NB4 (cell line): ENCODE results near the gene L2HGDH.

Experiments
- DNase-seq: peaks from one replicate; pipeline ENCODE4 v3.0.0; 2010; ENCODE audit warnings: low read depth
- H3K4me3 ChIP-seq: one replicate; pipeline ENCODE4 v1.5.1; 2011; ENCODE audit warnings: mild to moderate bottlenecking, low read depth, low read length, moderate library complexity
- MYC ChIP-seq: IDR thresholded peaks from 2 replicates; pipeline ENCODE4 v1.6.1; 2011; ENCODE audit warnings: low read depth, low read length
- POLR2A ChIP-seq: IDR thresholded peaks from 2 replicates; pipeline ENCODE4 v1.6.1; 2011; ENCODE audit warnings: mild to moderate bottlenecking; ENCODE audit not compliant: insufficient read length; ENCODE audit errors: extremely low read depth
- TF ChIP-seq, protein P1 (sequence below): IDR thresholded peaks from 2 replicates; pipeline ENCODE4 v1.6.1; 2011; ENCODE audit warnings: low read depth, low read length
- TF ChIP-seq, protein P2 (sequence below): IDR thresholded peaks from one replicate; pipeline ENCODE4 v1.5.1; 2012; ENCODE audit warnings: low read depth, low read length

The L2HGDH gene

DNA sequence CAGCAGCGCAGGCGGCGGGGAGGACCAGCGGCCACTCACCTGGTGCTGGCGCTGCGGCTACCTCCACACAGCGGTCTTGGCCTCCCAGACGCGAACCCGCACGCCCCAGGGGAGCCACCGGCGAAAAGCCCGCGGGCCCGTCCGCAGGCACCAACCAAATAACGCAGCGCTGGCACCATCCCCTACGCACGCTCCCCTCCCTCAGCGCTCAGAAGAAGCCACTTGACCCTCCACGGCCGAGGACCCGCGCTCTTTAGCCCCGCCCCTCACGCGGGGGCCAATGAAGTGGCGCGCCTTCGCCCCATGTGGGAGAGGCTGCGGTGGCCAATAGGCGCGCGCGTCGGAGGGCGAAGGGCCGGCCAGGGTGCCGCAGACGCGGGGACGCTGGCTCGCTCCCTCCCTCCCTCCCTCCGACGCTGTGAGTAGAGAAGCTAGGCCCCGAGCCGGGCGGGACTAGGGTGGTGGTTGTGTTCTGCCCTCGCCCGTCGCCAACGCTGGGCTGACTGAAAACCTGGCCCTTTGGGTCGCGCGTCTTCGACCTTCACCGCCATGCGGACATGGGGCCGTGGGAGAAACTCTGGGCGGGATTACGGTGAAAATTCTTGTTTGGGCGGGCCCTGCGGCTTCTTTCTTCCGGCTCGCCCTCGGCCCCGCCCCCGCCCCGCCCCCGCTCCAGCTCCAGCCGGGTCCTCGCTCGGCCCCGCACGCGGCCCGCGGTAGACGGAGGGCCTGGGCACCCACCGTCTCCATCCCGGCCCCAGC, at the start of gene L2HGDH, which contains the start of gene DMAC2L:
L2HGDH (minus strand) TSS at position 258 of the 762 bp plus-strand sequence; CDS start at position 179, 79 bp downstream.
DMAC2L (plus strand) TSS at position 353 of the 762 bp plus-strand sequence. CDS start 9,164 bp downstream, outside the sequence.
- DNase-seq, result peak; percentile 97
- TF ChIP-seq, protein P1, sequence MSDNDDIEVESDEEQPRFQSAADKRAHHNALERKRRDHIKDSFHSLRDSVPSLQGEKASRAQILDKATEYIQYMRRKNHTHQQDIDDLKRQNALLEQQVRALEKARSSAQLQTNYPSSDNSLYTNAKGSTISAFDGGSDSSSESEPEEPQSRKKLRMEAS, result peak; percentile 64
- TF ChIP-seq, protein P2, sequence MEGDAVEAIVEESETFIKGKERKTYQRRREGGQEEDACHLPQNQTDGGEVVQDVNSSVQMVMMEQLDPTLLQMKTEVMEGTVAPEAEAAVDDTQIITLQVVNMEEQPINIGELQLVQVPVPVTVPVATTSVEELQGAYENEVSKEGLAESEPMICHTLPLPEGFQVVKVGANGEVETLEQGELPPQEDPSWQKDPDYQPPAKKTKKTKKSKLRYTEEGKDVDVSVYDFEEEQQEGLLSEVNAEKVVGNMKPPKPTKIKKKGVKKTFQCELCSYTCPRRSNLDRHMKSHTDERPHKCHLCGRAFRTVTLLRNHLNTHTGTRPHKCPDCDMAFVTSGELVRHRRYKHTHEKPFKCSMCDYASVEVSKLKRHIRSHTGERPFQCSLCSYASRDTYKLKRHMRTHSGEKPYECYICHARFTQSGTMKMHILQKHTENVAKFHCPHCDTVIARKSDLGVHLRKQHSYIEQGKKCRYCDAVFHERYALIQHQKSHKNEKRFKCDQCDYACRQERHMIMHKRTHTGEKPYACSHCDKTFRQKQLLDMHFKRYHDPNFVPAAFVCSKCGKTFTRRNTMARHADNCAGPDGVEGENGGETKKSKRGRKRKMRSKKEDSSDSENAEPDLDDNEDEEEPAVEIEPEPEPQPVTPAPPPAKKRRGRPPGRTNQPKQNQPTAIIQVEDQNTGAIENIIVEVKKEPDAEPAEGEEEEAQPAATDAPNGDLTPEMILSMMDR, result no peak
- TF ChIP-seq MYC (peak; percentile 79), POLR2A (peak; percentile 74)
- peak within 1 kb of the TSS; percentile 96 for H3K4me3 ChIP-seq

DNA sequence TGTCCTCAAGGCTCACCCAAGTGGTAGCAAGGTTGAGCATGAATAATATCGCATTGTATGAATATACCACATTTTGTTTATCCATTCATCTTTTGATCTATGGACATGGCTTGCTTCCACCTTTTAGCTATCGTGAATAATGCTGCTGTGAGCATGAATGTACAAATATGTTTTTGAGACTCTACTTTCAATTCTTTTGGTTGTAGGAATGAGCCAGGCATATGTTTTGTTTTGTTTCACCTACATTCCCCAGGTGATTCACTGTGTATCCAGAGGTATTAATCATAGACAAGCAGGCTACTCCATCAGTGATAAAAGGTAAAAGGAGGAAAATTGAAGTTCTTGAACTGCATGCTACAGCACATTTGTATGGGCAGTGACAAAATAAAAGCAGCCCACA, 48.8 kb upstream of the L2HGDH start:
- H3K4me3 ChIP-seq, result no peak overlapping the region
- no peak for TF ChIP-seq POLR2A
- TF ChIP-seq, protein P1, result no peak
- TF ChIP-seq, protein P2, result no peak
- no peak for TF ChIP-seq MYC

GRCh38 chr14:50360093-50360492, 48.1 kb upstream of the L2HGDH start:
- H3K4me3 ChIP-seq, result no peak overlapping the region
- DNase-seq, result no peak
- no peak for TF ChIP-seq MYC
- TF ChIP-seq, protein P2, result no peak

More for the DNA sequence above, 48.8 kb upstream of the L2HGDH start:
- DNase-seq, result no peak

DNA sequence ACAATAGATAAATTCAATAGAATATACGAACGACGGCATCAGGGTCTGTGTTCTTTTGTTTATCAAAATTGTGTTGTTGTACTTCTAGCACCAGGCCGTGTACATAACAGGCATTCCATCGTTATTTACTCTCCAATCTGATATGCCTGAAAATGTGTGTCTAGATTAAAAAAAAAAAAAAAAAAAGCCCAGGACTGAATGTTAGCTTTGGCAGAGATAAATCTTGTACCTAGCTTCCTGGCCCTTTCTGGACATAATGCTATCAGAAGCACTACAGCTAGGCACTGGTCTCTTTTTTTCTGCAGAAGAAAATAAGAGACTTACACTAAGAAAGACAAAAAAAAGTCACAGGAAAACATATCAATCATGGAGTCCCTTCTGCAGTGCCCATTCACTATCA, 47.6 kb upstream of the L2HGDH start:
- no peak for DNase-seq
- no peak overlapping the region for H3K4me3 ChIP-seq
- TF ChIP-seq, protein P2, result no peak
- no peak for TF ChIP-seq MYC
- no peak for TF ChIP-seq POLR2A
- TF ChIP-seq, protein P1, result no peak

- DNase-seq, result no peak
- no peak overlapping the region for H3K4me3 ChIP-seq
- TF ChIP-seq, protein P2, result no peak
- TF ChIP-seq, protein P1, result no peak
- TF ChIP-seq POLR2A (no peak), MYC (no peak)
These were observed 45.8 kb upstream of the L2HGDH start for GRCh38 chr14:50357753-50358395.
